Stimulated activated naive CD4-positive, alpha-beta T cell treated with Interleukin-2 at 50 U/mL for 16 hours (primary cell): ENCODE data around the gene FGF19.

Source experiments
- DNase-seq: peaks from one replicate; lab custom pipeline; 2025; lab: John Stamatoyannopoulos, UW

Gene FGF19

GRCh38 chr11:69703768-69704507 lies at the start of gene FGF19:
FGF19 (minus strand) TSS chr11:69704022; CDS start chr11:69703876, 146 bp downstream.
- DNase-seq, result no peak

- no peak for DNase-seq
Measured at GRCh38 chr11:69752890-69753289, 49.1 kb upstream of the FGF19 start.

GRCh38 chr11:69750875-69751597 lies 47.2 kb upstream of the FGF19 start:
- no peak for DNase-seq

GRCh38 chr11:69750108-69750850 lies 46.5 kb upstream of the FGF19 start:
- DNase-seq, result no peak

GRCh38 chr11:69748637-69749036 lies 44.8 kb upstream of the FGF19 start:
- no peak for DNase-seq

GRCh38 chr11:69746752-69747742 lies 43.2 kb upstream of the FGF19 start:
- no peak for DNase-seq

- DNase-seq, result no peak
Measured at GRCh38 chr11:69746140-69746539, 42.3 kb upstream of the FGF19 start.

GRCh38 chr11:69745201-69745600 lies 41.4 kb upstream of the FGF19 start:
- no peak for DNase-seq

GRCh38 chr11:69744435-69744834 lies 40.6 kb upstream of the FGF19 start:
- no peak for DNase-seq

- no peak for DNase-seq
Measured at GRCh38 chr11:69734841-69735240, 31.0 kb upstream of the FGF19 start.

GRCh38 chr11:69734367-69734766 lies 30.5 kb upstream of the FGF19 start:
- no peak for DNase-seq

GRCh38 chr11:69732910-69733309 lies 29.1 kb upstream of the FGF19 start:
- DNase-seq, result no peak

- DNase-seq, result no peak
Measured at GRCh38 chr11:69731110-69731509, 27.3 kb upstream of the FGF19 start.

- DNase-seq, result no peak
Measured at GRCh38 chr11:69730500-69730899, 26.7 kb upstream of the FGF19 start.

GRCh38 chr11:69729252-69729651 lies 25.4 kb upstream of the FGF19 start:
- no peak for DNase-seq

GRCh38 chr11:69727266-69727665 lies 23.4 kb upstream of the FGF19 start:
- DNase-seq, result no peak

- no peak for DNase-seq
Measured at GRCh38 chr11:69726481-69726880, 22.7 kb upstream of the FGF19 start.

GRCh38 chr11:69726019-69726418 lies 22.2 kb upstream of the FGF19 start:
- DNase-seq, result no peak

GRCh38 chr11:69721745-69722144 lies 17.9 kb upstream of the FGF19 start:
- DNase-seq, result no peak

- DNase-seq, result no peak
Measured at GRCh38 chr11:69721106-69721505, 17.3 kb upstream of the FGF19 start.

GRCh38 chr11:69718912-69719311 lies 15.1 kb upstream of the FGF19 start:
- no peak for DNase-seq

GRCh38 chr11:69718147-69718546 lies 14.3 kb upstream of the FGF19 start:
- DNase-seq, result no peak
